ENCODE data around the gene HOXC12. TPM values are rescaled to one million over a fixed set of nuclear protein-coding genes. Genes with fewer than 3 reads are reported as not detected.

HOXC12 gene
- total RNA-seq, 1 experiment from 2014 or later = not detected

DNA sequence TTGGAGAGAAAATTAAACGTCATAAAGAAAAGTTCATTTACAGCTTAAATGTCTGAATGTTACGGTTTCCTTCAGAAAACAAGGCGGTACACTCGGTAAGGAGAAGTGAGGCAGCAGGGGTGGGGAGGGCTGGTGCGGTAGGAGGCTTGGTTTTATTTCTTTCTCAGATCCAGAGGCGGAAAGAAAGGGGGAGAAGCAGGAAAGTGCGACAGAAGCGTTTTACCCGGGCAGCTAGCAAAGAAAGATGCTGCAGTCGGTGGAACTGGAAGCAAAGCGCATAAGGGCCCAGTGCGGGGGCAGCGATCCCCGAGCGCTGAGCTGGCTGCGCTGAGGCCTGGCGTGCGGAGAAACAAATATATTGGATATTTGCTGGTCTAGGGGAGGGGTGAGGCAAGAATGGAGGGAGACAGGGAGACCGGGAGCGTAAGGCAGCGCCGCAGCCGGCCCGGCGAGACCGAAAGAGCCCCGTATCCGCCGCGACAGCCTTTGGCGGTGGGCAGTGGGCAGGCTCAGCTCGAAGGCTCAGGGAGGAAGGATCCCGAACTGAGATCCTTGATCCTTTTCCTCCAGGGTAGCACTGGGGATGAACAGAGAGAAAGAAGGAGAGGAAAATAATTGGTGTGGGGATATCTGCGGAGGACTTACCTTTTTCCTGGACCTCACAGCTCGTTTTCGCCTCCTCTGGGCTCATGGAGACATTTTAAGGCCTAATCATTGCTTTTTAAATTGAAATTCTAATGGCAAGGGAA lies 11.9 kb downstream of the HOXC12 start:
- Mint-ChIP-seq H3K36me3 (no peaks in the 10 kb centered on the region), H3K4me3 (peak overlapping the region; percentile 33; the same call in 1 of the 2 replicates), H3K4me1 (peaks cover 18% of the 10 kb centered on the region), H3K9me3 (no peaks in the 10 kb centered on the region), H3K27ac (no peak overlapping the region), H3K27me3 (ENCODE audit: low read depth) (peaks cover 100% of the 10 kb centered on the region)
- POLR2A ChIA-PET = no interaction called here
- ATAC-seq (no peak; the same call in 1 of the 2 replicates), DNase-seq (ENCODE audit: low spot score) (no peak)
- CTCF ChIA-PET = interaction anchor here (0.8 to 1.1 kb wide), 3 partner anchors 11 to 358 kb away, joined by 3 read pairs; partner anchors contain the start of gene COPZ1
- TF ChIP-seq CREM (CRISPR knock-in tag; IDR thresholded peaks at IDR 0.05) (no peak), ZNF219 (CRISPR knock-in tag; IDR thresholded peaks at IDR 0.05; ENCODE audit: borderline replicate concordance) (no peak), TCF7 (CRISPR knock-in tag; IDR thresholded peaks at IDR 0.05; ENCODE audit: low read depth) (no peak), NFE2L1 (CRISPR knock-in tag; IDR thresholded peaks at IDR 0.05) (no peak), JAZF1 (CRISPR knock-in tag; IDR thresholded peaks at IDR 0.05) (no peak), ETV6 (CRISPR knock-in tag; IDR thresholded peaks at IDR 0.05) (no peak), NFYB (CRISPR knock-in tag; conservative IDR thresholded peaks at IDR 0.05; ENCODE audit: low read depth) (no peak), ESRRA (CRISPR knock-in tag; IDR thresholded peaks at IDR 0.05; ENCODE audit: borderline replicate concordance) (no peak), HMGA2 (CRISPR knock-in tag; IDR thresholded peaks at IDR 0.05) (no peak), GABPB1 (CRISPR knock-in tag; IDR thresholded peaks at IDR 0.05) (no peak), OVOL2 (CRISPR knock-in tag; IDR thresholded peaks at IDR 0.05; ENCODE audit: borderline replicate concordance) (no peak)
- TF ChIP-seq, protein P1, sequence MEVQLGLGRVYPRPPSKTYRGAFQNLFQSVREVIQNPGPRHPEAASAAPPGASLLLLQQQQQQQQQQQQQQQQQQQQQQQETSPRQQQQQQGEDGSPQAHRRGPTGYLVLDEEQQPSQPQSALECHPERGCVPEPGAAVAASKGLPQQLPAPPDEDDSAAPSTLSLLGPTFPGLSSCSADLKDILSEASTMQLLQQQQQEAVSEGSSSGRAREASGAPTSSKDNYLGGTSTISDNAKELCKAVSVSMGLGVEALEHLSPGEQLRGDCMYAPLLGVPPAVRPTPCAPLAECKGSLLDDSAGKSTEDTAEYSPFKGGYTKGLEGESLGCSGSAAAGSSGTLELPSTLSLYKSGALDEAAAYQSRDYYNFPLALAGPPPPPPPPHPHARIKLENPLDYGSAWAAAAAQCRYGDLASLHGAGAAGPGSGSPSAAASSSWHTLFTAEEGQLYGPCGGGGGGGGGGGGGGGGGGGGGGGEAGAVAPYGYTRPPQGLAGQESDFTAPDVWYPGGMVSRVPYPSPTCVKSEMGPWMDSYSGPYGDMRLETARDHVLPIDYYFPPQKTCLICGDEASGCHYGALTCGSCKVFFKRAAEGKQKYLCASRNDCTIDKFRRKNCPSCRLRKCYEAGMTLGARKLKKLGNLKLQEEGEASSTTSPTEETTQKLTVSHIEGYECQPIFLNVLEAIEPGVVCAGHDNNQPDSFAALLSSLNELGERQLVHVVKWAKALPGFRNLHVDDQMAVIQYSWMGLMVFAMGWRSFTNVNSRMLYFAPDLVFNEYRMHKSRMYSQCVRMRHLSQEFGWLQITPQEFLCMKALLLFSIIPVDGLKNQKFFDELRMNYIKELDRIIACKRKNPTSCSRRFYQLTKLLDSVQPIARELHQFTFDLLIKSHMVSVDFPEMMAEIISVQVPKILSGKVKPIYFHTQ (CRISPR knock-in tag; IDR thresholded peaks at IDR 0.05) = no peak
- TF ChIP-seq, protein P2, sequence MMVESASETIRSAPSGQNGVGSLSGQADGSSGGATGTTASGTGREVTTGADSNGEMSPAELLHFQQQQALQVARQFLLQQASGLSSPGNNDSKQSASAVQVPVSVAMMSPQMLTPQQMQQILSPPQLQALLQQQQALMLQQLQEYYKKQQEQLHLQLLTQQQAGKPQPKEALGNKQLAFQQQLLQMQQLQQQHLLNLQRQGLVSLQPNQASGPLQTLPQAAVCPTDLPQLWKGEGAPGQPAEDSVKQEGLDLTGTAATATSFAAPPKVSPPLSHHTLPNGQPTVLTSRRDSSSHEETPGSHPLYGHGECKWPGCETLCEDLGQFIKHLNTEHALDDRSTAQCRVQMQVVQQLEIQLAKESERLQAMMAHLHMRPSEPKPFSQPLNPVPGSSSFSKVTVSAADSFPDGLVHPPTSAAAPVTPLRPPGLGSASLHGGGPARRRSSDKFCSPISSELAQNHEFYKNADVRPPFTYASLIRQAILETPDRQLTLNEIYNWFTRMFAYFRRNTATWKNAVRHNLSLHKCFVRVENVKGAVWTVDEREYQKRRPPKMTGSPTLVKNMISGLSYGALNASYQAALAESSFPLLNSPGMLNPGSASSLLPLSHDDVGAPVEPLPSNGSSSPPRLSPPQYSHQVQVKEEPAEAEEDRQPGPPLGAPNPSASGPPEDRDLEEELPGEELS (CRISPR knock-in tag; IDR thresholded peaks at IDR 0.05) = no peak
- TF ChIP-seq, protein P3, sequence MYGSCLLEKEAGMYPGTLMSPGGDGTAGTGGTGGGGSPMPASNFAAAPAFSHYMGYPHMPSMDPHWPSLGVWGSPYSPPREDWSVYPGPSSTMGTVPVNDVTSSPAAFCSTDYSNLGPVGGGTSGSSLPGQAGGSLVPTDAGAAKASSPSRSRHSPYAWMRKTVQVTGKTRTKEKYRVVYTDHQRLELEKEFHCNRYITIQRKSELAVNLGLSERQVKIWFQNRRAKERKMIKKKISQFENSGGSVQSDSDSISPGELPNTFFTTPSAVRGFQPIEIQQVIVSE (CRISPR knock-in tag; IDR thresholded peaks at IDR 0.05; ENCODE audit: borderline replicate concordance) = no peak
- TF ChIP-seq, protein P4, sequence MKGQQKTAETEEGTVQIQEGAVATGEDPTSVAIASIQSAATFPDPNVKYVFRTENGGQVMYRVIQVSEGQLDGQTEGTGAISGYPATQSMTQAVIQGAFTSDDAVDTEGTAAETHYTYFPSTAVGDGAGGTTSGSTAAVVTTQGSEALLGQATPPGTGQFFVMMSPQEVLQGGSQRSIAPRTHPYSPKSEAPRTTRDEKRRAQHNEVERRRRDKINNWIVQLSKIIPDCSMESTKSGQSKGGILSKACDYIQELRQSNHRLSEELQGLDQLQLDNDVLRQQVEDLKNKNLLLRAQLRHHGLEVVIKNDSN (CRISPR knock-in tag; IDR thresholded peaks at IDR 0.05) = no peak
- TF ChIP-seq, protein P5, sequence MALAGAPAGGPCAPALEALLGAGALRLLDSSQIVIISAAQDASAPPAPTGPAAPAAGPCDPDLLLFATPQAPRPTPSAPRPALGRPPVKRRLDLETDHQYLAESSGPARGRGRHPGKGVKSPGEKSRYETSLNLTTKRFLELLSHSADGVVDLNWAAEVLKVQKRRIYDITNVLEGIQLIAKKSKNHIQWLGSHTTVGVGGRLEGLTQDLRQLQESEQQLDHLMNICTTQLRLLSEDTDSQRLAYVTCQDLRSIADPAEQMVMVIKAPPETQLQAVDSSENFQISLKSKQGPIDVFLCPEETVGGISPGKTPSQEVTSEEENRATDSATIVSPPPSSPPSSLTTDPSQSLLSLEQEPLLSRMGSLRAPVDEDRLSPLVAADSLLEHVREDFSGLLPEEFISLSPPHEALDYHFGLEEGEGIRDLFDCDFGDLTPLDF (CRISPR knock-in tag; IDR thresholded peaks at IDR 0.05) = no peak

DNA sequence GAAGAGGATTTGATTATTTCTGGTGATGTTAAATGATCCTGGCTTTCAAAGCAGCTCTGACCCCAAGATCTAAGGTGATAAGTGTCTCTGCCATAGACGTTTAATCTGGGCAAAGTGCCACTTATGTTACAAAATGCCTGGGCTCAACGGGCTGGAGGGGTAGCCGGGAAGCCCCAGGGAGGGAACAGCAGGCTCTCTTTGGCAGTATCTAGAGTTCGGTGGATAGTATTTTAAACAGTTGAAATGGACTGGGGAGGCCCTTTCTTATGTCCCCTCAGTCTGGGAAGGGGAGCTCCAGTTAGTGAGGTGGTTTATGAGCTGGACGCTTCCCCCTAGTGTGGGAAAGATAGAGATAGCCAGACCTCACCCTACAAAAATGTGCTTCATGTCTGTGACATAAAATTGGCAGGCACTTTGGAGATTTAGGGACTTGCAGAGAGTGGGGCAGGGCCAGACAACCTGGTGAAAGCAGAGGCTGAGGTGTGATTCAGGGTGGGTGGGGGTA lies 12.8 kb downstream of the HOXC12 start:
- Mint-ChIP-seq H3K4me1 (peaks cover 18% of the 10 kb centered on the region), H3K9me3 (no peaks in the 10 kb centered on the region), H3K36me3 (no peaks in the 10 kb centered on the region), H3K27me3 (ENCODE audit: low read depth) (peaks cover 100% of the 10 kb centered on the region), H3K4me3 (no peak overlapping the region), H3K27ac (no peak overlapping the region)
- POLR2A ChIA-PET = no interaction called here
- ATAC-seq = no peak
- DNase-seq (ENCODE audit: low spot score) = no peak
- CTCF ChIA-PET = interaction anchor here (0.9 kb wide), 1 partner anchor 168 kb away, joined by 3 read pairs; no protein-coding TSS in a partner anchor
- TF ChIP-seq, protein P6, sequence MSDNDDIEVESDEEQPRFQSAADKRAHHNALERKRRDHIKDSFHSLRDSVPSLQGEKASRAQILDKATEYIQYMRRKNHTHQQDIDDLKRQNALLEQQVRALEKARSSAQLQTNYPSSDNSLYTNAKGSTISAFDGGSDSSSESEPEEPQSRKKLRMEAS (CRISPR knock-in tag; IDR thresholded peaks at IDR 0.05) = no peak
- no peak for TF ChIP-seq KAT7 (CRISPR knock-in tag; IDR thresholded peaks at IDR 0.05; ENCODE audit: borderline replicate concordance)
- no peak for TF ChIP-seq TEAD1 (CRISPR knock-in tag; IDR thresholded peaks at IDR 0.05)
- TF ChIP-seq JAZF1 (CRISPR knock-in tag; IDR thresholded peaks at IDR 0.05) = no peak
- no peak for TF ChIP-seq SMAD4 (CRISPR knock-in tag; IDR thresholded peaks at IDR 0.05)
- TF ChIP-seq, protein P7, sequence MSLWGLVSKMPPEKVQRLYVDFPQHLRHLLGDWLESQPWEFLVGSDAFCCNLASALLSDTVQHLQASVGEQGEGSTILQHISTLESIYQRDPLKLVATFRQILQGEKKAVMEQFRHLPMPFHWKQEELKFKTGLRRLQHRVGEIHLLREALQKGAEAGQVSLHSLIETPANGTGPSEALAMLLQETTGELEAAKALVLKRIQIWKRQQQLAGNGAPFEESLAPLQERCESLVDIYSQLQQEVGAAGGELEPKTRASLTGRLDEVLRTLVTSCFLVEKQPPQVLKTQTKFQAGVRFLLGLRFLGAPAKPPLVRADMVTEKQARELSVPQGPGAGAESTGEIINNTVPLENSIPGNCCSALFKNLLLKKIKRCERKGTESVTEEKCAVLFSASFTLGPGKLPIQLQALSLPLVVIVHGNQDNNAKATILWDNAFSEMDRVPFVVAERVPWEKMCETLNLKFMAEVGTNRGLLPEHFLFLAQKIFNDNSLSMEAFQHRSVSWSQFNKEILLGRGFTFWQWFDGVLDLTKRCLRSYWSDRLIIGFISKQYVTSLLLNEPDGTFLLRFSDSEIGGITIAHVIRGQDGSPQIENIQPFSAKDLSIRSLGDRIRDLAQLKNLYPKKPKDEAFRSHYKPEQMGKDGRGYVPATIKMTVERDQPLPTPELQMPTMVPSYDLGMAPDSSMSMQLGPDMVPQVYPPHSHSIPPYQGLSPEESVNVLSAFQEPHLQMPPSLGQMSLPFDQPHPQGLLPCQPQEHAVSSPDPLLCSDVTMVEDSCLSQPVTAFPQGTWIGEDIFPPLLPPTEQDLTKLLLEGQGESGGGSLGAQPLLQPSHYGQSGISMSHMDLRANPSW (CRISPR knock-in tag; conservative IDR thresholded peaks at IDR 0.05; ENCODE audit: low read depth) = no peak
- no peak for TF ChIP-seq EMX1 (CRISPR knock-in tag; IDR thresholded peaks at IDR 0.05)
- TF ChIP-seq SMAD3 (CRISPR knock-in tag; IDR thresholded peaks at IDR 0.05; ENCODE audit: borderline replicate concordance) = no peak

Measured in WTC11 (cell line).